ENCODE results near the gene MORN1. TPM values are rescaled to one million over a fixed set of nuclear protein-coding genes. Genes with fewer than 3 reads are reported as not detected.

Gene MORN1
- total and polyA plus RNA-seq, 8 donors = 4.7 to 9.3 (median 5.3) TPM

GRCh38 chr1:2378956-2379732 is 12.2 kb downstream of the MORN1 start:
- no peak for TF ChIP-seq CTCF (IDR thresholded peaks at IDR 0.05)
- H3K4me1 ChIP-seq = no peaks in the 10 kb centered on the region
- no peak overlapping the region for H3K27ac ChIP-seq
- FAIRE-seq (no peak), ATAC-seq (no peak), DNase-seq (peak in 2 of 6 donors; percentile 10 to 53)
- intact Hi-C loops (cut with DNase I) = loop anchor here in 1 of 3 donors (10.0 kb wide), 1 partner anchor 184 kb away; the partner anchor contains the start of gene FAAP20
- WGBS, 2 donors = 72 to 83% methylated on average over 18 of the region's 18 CpGs
- no peaks in the 10 kb centered on the region for H3K27me3 ChIP-seq
- H3K4me3 ChIP-seq = no peak overlapping the region
- no peaks in the 10 kb centered on the region for H3K9me3 ChIP-seq
- no peaks in the 10 kb centered on the region for H3K36me3 ChIP-seq

GRCh38 chr1:2378441-2378851 is 12.9 kb downstream of the MORN1 start:
- Histone ChIP-seq H3K27me3 (no peaks in the 10 kb centered on the region), H3K36me3 (no peaks in the 10 kb centered on the region), H3K4me1 (no peaks in the 10 kb centered on the region), H3K9me3 (no peaks in the 10 kb centered on the region), H3K27ac (no peak overlapping the region), H3K4me3 (no peak overlapping the region)
- DNase-seq (peak in 2 of 6 donors; percentile 21 to 58), ATAC-seq (no peak), FAIRE-seq (no peak)
- intact Hi-C loops (cut with DNase I) = loop anchor here in 1 of 3 donors (10.0 kb wide), 1 partner anchor 184 kb away; the partner anchor contains the start of gene FAAP20
- TF ChIP-seq CTCF (IDR thresholded peaks at IDR 0.05) = no peak
- WGBS, 2 donors = 77 to 82% methylated on average over 24 of the region's 24 CpGs

DNA sequence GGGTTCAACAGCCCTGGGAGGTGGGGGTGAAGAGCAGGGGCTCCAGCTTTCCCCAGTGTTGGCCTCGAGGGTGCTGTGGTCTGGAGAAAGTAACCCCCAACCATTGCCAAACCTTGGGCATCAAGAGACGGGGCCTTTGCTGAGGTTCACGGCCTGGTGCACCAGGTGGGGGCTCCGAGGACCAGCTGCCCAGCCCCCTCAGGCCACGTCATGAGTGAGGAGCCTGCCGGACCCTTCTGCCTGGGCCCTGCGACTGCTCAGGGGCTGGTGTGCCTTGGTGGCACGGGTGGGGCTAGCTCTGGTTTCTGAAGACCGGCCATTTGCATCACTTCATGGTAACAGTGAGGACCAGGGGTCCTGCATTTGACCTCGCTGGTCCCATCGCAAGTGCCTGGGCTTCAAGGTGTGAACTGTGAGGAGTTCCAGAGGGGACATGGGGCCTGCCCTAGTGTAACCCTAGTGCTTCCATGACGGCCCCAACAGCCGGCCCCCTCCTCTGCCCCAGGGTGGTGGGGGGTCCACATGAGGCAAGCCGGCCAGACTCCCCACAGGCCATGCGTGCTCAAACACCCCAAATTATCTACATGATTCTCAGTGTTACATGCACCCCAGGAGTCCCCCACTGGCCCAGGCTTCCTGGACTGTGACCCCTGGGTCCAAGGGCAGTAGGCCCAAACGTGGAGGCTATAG is 13.5 kb downstream of the MORN1 start:
- ATAC-seq (no peak), FAIRE-seq (no peak), DNase-seq (peak in 2 of 6 donors; percentile 16 to 52)
- 62 to 75% methylated on average over 16 of the region's 16 CpGs for WGBS, 2 donors
- Histone ChIP-seq H3K9me3 (no peaks in the 10 kb centered on the region), H3K4me3 (no peak overlapping the region), H3K27ac (no peak overlapping the region), H3K36me3 (no peaks in the 10 kb centered on the region), H3K27me3 (no peaks in the 10 kb centered on the region), H3K4me1 (no peaks in the 10 kb centered on the region)
- intact Hi-C loops (cut with DNase I) = loop anchor here in 1 of 3 donors (10.0 kb wide), 1 partner anchor 183 kb away; the partner anchor contains the start of gene FAAP20
- TF ChIP-seq CTCF (IDR thresholded peaks at IDR 0.05) = no peak

GRCh38 chr1:2376931-2377672 is 14.3 kb downstream of the MORN1 start:
- no peak for TF ChIP-seq CTCF (IDR thresholded peaks at IDR 0.05)
- Histone ChIP-seq H3K4me1 (no peaks in the 10 kb centered on the region), H3K27ac (no peak overlapping the region), H3K27me3 (no peaks in the 10 kb centered on the region), H3K4me3 (no peak overlapping the region), H3K9me3 (no peaks in the 10 kb centered on the region), H3K36me3 (no peaks in the 10 kb centered on the region)
- 58 to 65% methylated on average over 25 of the region's 25 CpGs for WGBS, 2 donors
- intact Hi-C loops (cut with DNase I) = loop anchor here in 1 of 3 donors (10.0 kb wide), 1 partner anchor 182 kb away; the partner anchor contains the start of gene FAAP20
- ATAC-seq (no peak), DNase-seq (peak in 2 of 6 donors; percentile 22 to 72), FAIRE-seq (no peak)

Data from pancreas (tissue), 10 donors.